Measurements from ENCODE around the gene THRB.
"Not testable (repeated sequence)": the region's sequence is repeated elsewhere in the genome, so short reads cannot be mapped to it uniquely, and the experiment has no call there.

THRB gene

GRCh38 chr3:24128199-24129005, 366.2 kb downstream of the THRB start:
- Mint-ChIP-seq H3K9me3 (no peaks in the 10 kb centered on the region), H3K4me1 (ENCODE audit: low read depth) (no peaks in the 10 kb centered on the region), H3K36me3 (ENCODE audit: low read depth) (no peaks in the 10 kb centered on the region), H3K27me3 (no peaks in the 10 kb centered on the region), H3K27ac (no peak overlapping the region), H3K4me3 (no peak overlapping the region)
- DNase-seq, result no peak

GRCh38 chr3:24123596-24123995, 371.1 kb downstream of the THRB start:
- Mint-ChIP-seq H3K4me1 (ENCODE audit: low read depth) (no peaks in the 10 kb centered on the region), H3K9me3 (no peaks in the 10 kb centered on the region), H3K27me3 (peaks cover 5% of the 10 kb centered on the region), H3K4me3 (no peak overlapping the region), H3K36me3 (ENCODE audit: low read depth) (no peaks in the 10 kb centered on the region), H3K27ac (no peak overlapping the region)
- DNase-seq, result no peak

- no peak overlapping the region for H3K4me3 Mint-ChIP-seq
- H3K4me1 Mint-ChIP-seq (ENCODE audit: low read depth), result no peaks in the 10 kb centered on the region
- no peaks in the 10 kb centered on the region for H3K9me3 Mint-ChIP-seq
- no peaks in the 10 kb centered on the region for H3K36me3 Mint-ChIP-seq (ENCODE audit: low read depth)
- H3K27ac Mint-ChIP-seq, result no peak overlapping the region
- no peak for DNase-seq
- peaks cover 9% of the 10 kb centered on the region for H3K27me3 Mint-ChIP-seq
Observed at GRCh38 chr3:24120434-24120833, 374.2 kb downstream of the THRB start.

GRCh38 chr3:24119321-24119751, 375.3 kb downstream of the THRB start:
- DNase-seq, result no peak
- Mint-ChIP-seq H3K27ac (no peak overlapping the region), H3K36me3 (ENCODE audit: low read depth) (no peaks in the 10 kb centered on the region), H3K27me3 (peaks cover 9% of the 10 kb centered on the region), H3K9me3 (no peaks in the 10 kb centered on the region), H3K4me3 (no peak overlapping the region), H3K4me1 (ENCODE audit: low read depth) (no peaks in the 10 kb centered on the region)

- no peak overlapping the region for H3K4me3 Mint-ChIP-seq
- no peaks in the 10 kb centered on the region for H3K4me1 Mint-ChIP-seq (ENCODE audit: low read depth)
- no peak overlapping the region for H3K27ac Mint-ChIP-seq
- no peaks in the 10 kb centered on the region for H3K9me3 Mint-ChIP-seq
- no peaks in the 10 kb centered on the region for H3K36me3 Mint-ChIP-seq (ENCODE audit: low read depth)
- H3K27me3 Mint-ChIP-seq, result peaks cover 9% of the 10 kb centered on the region
- DNase-seq, result no peak
Observed at GRCh38 chr3:24117508-24117907, 377.1 kb downstream of the THRB start.

- no peak overlapping the region for H3K27ac Mint-ChIP-seq
- no peak for DNase-seq
- peaks cover 5% of the 10 kb centered on the region for H3K27me3 Mint-ChIP-seq
- H3K36me3 Mint-ChIP-seq (ENCODE audit: low read depth), result no peaks in the 10 kb centered on the region
- no peak overlapping the region for H3K4me3 Mint-ChIP-seq
- peaks cover 1% of the 10 kb centered on the region for H3K4me1 Mint-ChIP-seq (ENCODE audit: low read depth)
- no peaks in the 10 kb centered on the region for H3K9me3 Mint-ChIP-seq
Observed at GRCh38 chr3:24111711-24112110, 382.9 kb downstream of the THRB start.

GRCh38 chr3:24110051-24110450, 384.6 kb downstream of the THRB start:
- Mint-ChIP-seq H3K27ac (no peak overlapping the region), H3K4me3 (no peak overlapping the region), H3K36me3 (ENCODE audit: low read depth) (no peaks in the 10 kb centered on the region), H3K4me1 (ENCODE audit: low read depth) (peaks cover 1% of the 10 kb centered on the region), H3K27me3 (no peaks in the 10 kb centered on the region), H3K9me3 (no peaks in the 10 kb centered on the region)
- DNase-seq, result no peak

GRCh38 chr3:24101676-24102168, 392.9 kb downstream of the THRB start:
- DNase-seq, result no peak
- Mint-ChIP-seq H3K36me3 (ENCODE audit: low read depth) (no peaks in the 10 kb centered on the region), H3K4me1 (ENCODE audit: low read depth) (peaks cover 4% of the 10 kb centered on the region), H3K27ac (no peak overlapping the region), H3K4me3 (no peak overlapping the region), H3K9me3 (no peaks in the 10 kb centered on the region), H3K27me3 (no peaks in the 10 kb centered on the region)

GRCh38 chr3:24100696-24101402, 393.8 kb downstream of the THRB start:
- H3K4me3 Mint-ChIP-seq, result no peak overlapping the region
- H3K27ac Mint-ChIP-seq, result no peak overlapping the region
- no peaks in the 10 kb centered on the region for H3K36me3 Mint-ChIP-seq (ENCODE audit: low read depth)
- no peak for DNase-seq
- peaks cover 4% of the 10 kb centered on the region for H3K4me1 Mint-ChIP-seq (ENCODE audit: low read depth)
- no peaks in the 10 kb centered on the region for H3K27me3 Mint-ChIP-seq
- no peaks in the 10 kb centered on the region for H3K9me3 Mint-ChIP-seq

- DNase-seq, result no peak
- Mint-ChIP-seq H3K27ac (no peak overlapping the region), H3K4me3 (no peak overlapping the region), H3K27me3 (no peaks in the 10 kb centered on the region), H3K4me1 (ENCODE audit: low read depth) (peaks cover 3% of the 10 kb centered on the region), H3K36me3 (ENCODE audit: low read depth) (no peaks in the 10 kb centered on the region), H3K9me3 (no peaks in the 10 kb centered on the region)
Observed at GRCh38 chr3:24096695-24097290, 397.9 kb downstream of the THRB start.

- Mint-ChIP-seq H3K36me3 (ENCODE audit: low read depth) (no peaks in the 10 kb centered on the region), H3K4me1 (ENCODE audit: low read depth) (peaks cover under 1% of the 10 kb centered on the region), H3K27me3 (no peaks in the 10 kb centered on the region), H3K9me3 (no peaks in the 10 kb centered on the region), H3K4me3 (no peak overlapping the region), H3K27ac (no peak overlapping the region)
- DNase-seq, result no peak
Observed at GRCh38 chr3:24096271-24096670, 398.4 kb downstream of the THRB start.

- not testable (repeated sequence) for H3K4me3 Mint-ChIP-seq; H3K4me1 Mint-ChIP-seq (ENCODE audit: low read depth); H3K9me3 Mint-ChIP-seq; H3K27me3 Mint-ChIP-seq; H3K27ac Mint-ChIP-seq; H3K36me3 Mint-ChIP-seq (ENCODE audit: low read depth); DNase-seq
Observed at GRCh38 chr3:24094818-24095217, 399.8 kb downstream of the THRB start.

- H3K27me3 Mint-ChIP-seq, result no peaks in the 10 kb centered on the region
- DNase-seq, result no peak
- no peaks in the 10 kb centered on the region for H3K36me3 Mint-ChIP-seq (ENCODE audit: low read depth)
- peaks cover 2% of the 10 kb centered on the region for H3K9me3 Mint-ChIP-seq
- no peak overlapping the region for H3K27ac Mint-ChIP-seq
- H3K4me1 Mint-ChIP-seq (ENCODE audit: low read depth), result no peaks in the 10 kb centered on the region
- no peak overlapping the region for H3K4me3 Mint-ChIP-seq
Observed at GRCh38 chr3:24088782-24089181, 405.9 kb downstream of the THRB start.

- H3K4me1 Mint-ChIP-seq (ENCODE audit: low read depth), result no peaks in the 10 kb centered on the region
- H3K4me3 Mint-ChIP-seq, result no peak overlapping the region
- no peak for DNase-seq
- peaks cover 7% of the 10 kb centered on the region for H3K27me3 Mint-ChIP-seq
- no peak overlapping the region for H3K27ac Mint-ChIP-seq
- peaks cover 2% of the 10 kb centered on the region for H3K9me3 Mint-ChIP-seq
- H3K36me3 Mint-ChIP-seq (ENCODE audit: low read depth), result no peaks in the 10 kb centered on the region
Observed at GRCh38 chr3:24087469-24087868, 407.2 kb downstream of the THRB start.
